Type B pancreatic cell (in vitro differentiated cells): Measurements from ENCODE around the gene DBH. TPM values are rescaled to one million over a fixed set of nuclear protein-coding genes. Genes with fewer than 3 reads are reported as not detected.
A peak's percentile ranks its signal among the peaks of the same experiment; 100 is the strongest.

Source experiments
- DNase-seq: peaks from one replicate; pipeline ENCODE4 v3.0.0; 2021; ENCODE audit warnings: mixed read lengths; ENCODE audit not compliant: unreplicated experiment; ENCODE audit errors: extremely low spot score
- H3K27ac Mint-ChIP-seq: 2 replicates; pipeline ENCODE4 v1.8.0; 2021; ENCODE audit warnings: mild to moderate bottlenecking, mixed read lengths
- H3K27me3 Mint-ChIP-seq: 2 replicates; pipeline ENCODE4 v1.8.0; 2021; ENCODE audit warnings: mixed read lengths
- H3K36me3 Mint-ChIP-seq: 2 replicates; pipeline ENCODE4 v1.8.0; 2021; ENCODE audit warnings: mixed read lengths
- H3K4me1 Mint-ChIP-seq: one replicate; pipeline ENCODE4 v1.8.0; 2021; ENCODE audit warnings: mixed read lengths; ENCODE audit not compliant: unreplicated experiment
- H3K4me3 Mint-ChIP-seq: 2 replicates; pipeline ENCODE4 v1.8.0; 2021; ENCODE audit warnings: mild to moderate bottlenecking, mixed read lengths
- H3K9me3 Mint-ChIP-seq: 2 replicates; pipeline ENCODE4 v1.8.0; 2021; ENCODE audit warnings: mixed read lengths
- total RNA-seq: library from RNA; stranded (reverse); gene quantifications from 2 replicates; pipeline ENCODE4 v1.2.1, GENCODE V29; 2021; ENCODE audit warnings: low replicate concordance
- TF ChIP-seq, protein P1 (sequence below): fragments of 200-600 bp; sonication (generic); conservative IDR thresholded peaks from 2 replicates; pipeline ENCODE4 v1.5.0; 2021; ENCODE audit warnings: antibody characterized with exemption, mild to moderate bottlenecking

The DBH gene
- total RNA-seq, 1 donor from 2014 or later: 0.12 TPM

DNA sequence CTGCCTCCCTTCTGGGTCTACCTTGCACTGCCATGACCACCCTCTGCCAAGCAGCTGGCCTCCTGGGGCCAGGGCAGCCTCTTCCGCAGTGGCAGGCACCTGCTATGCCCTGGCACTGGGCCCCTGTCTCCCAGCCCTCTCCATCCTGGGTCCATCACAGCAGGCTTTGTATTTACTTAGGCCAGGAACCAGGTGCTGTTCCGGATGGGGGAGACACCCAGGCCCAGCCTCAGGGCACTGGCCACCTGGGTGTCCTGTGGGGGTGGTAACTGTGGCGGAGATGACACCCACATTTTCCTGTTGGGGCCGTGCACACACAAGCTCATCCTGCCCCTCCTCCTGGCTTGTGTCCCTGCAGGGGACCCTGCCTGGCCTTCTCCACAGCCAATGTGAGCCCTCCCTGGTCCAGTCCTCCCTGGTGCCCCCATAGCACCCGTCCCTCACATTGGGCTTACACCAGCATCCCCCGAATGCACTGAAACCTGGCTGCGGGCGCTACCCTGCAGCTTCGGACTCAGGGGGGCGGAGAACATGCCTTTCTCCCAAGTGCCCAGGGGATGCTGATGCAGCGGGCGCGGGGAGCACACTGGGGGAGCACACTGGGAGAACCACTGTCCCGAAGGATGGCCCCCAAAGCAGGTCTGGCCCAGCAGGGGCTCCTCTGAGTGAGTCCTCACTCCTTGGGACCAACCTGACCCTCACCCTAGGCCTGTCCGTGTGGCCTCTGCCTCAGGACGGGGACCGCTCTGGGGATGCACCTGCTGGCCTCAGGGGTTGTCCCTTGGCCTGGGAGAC lies 44.9 kb upstream of the DBH start:
- TF ChIP-seq, protein P1, sequence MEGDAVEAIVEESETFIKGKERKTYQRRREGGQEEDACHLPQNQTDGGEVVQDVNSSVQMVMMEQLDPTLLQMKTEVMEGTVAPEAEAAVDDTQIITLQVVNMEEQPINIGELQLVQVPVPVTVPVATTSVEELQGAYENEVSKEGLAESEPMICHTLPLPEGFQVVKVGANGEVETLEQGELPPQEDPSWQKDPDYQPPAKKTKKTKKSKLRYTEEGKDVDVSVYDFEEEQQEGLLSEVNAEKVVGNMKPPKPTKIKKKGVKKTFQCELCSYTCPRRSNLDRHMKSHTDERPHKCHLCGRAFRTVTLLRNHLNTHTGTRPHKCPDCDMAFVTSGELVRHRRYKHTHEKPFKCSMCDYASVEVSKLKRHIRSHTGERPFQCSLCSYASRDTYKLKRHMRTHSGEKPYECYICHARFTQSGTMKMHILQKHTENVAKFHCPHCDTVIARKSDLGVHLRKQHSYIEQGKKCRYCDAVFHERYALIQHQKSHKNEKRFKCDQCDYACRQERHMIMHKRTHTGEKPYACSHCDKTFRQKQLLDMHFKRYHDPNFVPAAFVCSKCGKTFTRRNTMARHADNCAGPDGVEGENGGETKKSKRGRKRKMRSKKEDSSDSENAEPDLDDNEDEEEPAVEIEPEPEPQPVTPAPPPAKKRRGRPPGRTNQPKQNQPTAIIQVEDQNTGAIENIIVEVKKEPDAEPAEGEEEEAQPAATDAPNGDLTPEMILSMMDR: no peak
- H3K4me3 Mint-ChIP-seq: no peak overlapping the region
- H3K27ac Mint-ChIP-seq: no peak overlapping the region
- no peaks in the 10 kb centered on the region for H3K9me3 Mint-ChIP-seq
- H3K36me3 Mint-ChIP-seq: peaks cover 5% of the 10 kb centered on the region
- no peaks in the 10 kb centered on the region for H3K4me1 Mint-ChIP-seq
- peaks cover 14% of the 10 kb centered on the region for H3K27me3 Mint-ChIP-seq
- DNase-seq: no peak

DNA sequence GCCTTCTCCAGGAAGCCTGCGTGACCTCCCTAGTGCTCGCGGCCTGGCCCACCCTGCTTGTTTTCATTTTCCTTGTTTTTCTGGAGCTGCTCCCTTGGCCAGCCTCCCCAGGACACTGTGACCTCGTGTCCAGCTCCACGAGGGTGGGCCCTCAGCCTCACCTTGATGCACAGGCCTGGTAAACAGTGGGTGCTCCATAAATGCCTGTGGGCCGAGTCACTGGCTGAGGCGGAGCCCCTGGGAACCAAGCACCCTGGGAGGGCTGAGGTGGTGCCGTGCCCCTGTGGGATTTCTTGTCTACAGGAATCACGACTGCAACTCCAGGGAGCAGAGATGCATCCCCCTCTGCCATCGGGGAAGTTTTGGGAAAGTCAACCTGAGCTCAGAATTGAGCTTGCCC lies 44.2 kb upstream of the DBH start:
- H3K4me1 Mint-ChIP-seq: no peaks in the 10 kb centered on the region
- TF ChIP-seq, protein P1: no peak
- H3K27me3 Mint-ChIP-seq: peaks cover 14% of the 10 kb centered on the region
- no peak for DNase-seq
- no peak overlapping the region for H3K4me3 Mint-ChIP-seq
- no peak overlapping the region for H3K27ac Mint-ChIP-seq
- H3K36me3 Mint-ChIP-seq: peaks cover 5% of the 10 kb centered on the region
- peaks cover under 1% of the 10 kb centered on the region for H3K9me3 Mint-ChIP-seq

DNA sequence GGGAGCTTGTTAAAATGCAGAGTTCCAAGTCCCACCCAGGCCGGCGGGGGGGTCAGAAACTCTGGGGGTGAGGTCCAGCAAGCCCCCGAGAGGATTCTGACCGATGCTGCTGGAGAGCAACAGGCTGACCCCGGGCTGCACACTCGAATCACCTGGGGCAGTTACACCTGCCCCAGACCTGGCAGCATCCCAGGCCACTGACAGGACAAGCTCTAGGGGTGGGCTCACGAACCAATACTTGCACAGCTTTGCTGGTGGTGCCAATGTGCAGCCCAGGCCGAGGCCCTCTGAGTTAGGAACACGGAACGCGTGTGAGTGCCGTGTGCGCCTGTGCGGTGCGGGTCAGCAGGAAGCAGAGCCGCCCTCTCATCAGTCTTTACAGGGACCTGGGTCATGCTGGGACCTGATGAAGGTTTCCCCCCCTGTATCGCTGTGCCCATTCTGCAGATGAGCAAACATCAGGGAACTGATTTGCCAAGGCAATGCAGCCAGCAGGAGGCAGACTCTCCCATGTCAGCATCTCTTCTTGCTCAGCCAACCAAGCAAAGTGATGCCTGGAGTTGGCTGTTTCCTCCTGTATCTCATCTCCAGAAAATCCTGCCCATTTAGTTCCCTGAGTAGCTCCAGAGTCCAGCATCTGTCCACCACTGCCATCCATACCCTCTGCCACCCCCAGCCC lies 43.3 kb upstream of the DBH start:
- H3K36me3 Mint-ChIP-seq: peaks cover 5% of the 10 kb centered on the region
- H3K27ac Mint-ChIP-seq: no peak overlapping the region
- peaks cover 4% of the 10 kb centered on the region for H3K9me3 Mint-ChIP-seq
- no peak overlapping the region for H3K4me3 Mint-ChIP-seq
- TF ChIP-seq, protein P1: peak; percentile 22
- DNase-seq: no peak
- no peaks in the 10 kb centered on the region for H3K4me1 Mint-ChIP-seq
- peaks cover 14% of the 10 kb centered on the region for H3K27me3 Mint-ChIP-seq

DNA sequence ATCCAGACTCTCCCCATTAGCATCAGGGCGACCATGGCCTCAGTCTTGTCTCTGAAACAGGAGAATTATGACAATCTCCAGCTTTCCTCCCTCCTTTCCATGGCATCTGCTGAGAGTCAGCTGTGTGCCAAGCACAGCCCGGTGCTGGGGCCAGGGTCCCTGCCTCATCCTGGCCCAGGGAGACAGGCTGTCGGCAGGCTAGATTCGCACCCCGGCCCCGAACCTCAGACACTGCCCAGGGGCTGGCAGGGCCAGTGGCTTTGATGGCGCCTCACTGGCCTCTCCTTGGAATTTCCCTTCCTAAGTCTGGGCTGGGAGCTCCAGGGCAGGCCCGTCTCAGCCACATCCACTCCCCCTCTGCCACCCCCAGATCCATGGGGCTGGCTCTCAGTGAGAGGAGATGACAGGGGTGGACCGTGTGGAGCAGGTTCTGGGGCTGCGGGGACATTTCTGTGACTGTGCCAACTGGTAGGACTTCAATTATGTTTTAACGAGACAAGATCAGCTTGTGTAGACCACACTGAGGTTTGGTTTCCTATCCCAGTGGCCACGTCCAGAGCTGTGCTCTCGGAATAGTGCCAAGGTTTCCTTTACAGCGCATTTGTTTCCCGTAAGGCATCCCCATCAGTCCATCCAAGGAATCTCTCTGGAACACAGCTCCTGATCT lies 42.4 kb upstream of the DBH start:
- Mint-ChIP-seq H3K36me3 (no peaks in the 10 kb centered on the region), H3K27me3 (peaks cover 9% of the 10 kb centered on the region), H3K27ac (no peak overlapping the region), H3K9me3 (peaks cover 4% of the 10 kb centered on the region), H3K4me3 (no peak overlapping the region), H3K4me1 (no peaks in the 10 kb centered on the region)
- no peak for DNase-seq
- TF ChIP-seq, protein P1: no peak

DNA sequence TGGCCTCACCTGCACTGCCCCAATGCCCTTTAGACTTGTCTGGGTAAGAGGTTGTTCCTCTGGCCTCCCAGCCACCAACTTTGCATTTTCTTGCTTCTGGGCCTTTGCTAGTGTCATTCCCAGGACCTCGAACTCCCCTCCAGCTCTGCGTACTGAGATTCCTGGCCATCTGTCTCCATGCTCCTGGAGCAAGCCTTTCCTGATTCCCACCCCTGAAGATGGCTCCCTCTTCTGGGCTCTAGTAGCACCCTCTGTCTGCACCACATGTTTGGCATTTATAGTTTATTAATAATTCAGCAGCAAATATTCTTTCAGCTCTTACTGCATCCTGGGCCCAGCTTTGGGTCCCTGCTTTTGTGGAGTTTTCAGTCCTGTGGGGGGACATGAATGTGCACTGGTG lies 41.9 kb upstream of the DBH start:
- peaks cover 9% of the 10 kb centered on the region for H3K27me3 Mint-ChIP-seq
- no peaks in the 10 kb centered on the region for H3K36me3 Mint-ChIP-seq
- H3K4me3 Mint-ChIP-seq: no peak overlapping the region
- DNase-seq: no peak
- H3K9me3 Mint-ChIP-seq: peaks cover 4% of the 10 kb centered on the region
- H3K4me1 Mint-ChIP-seq: no peaks in the 10 kb centered on the region
- H3K27ac Mint-ChIP-seq: no peak overlapping the region
- TF ChIP-seq, protein P1: no peak
